GM23338 (cell line): Measurements from ENCODE around the gene ELAPOR1. TPM values are rescaled to one million over a fixed set of nuclear protein-coding genes. Genes with fewer than 3 reads are reported as not detected.

ENCODE experiments used
- ATAC-seq: fragments of 200-7000 bp; cut with Tn5 transposase; 3 replicates; pipeline ENCODE4 v1.9.1; 2020
- DNase-seq: peaks from one replicate; pipeline ENCODE4 v3.0.0-alpha.2; 2015; ENCODE audit warnings: low spot score
- H2AFZ ChIP-seq: fragments of 200-600 bp; sonication (generic); 2 replicates; pipeline ENCODE4 v1.8.0; 2016; ENCODE audit warnings: antibody characterized with exemption, mild to moderate bottlenecking, moderate library complexity
- H3F3A ChIP-seq: fragments of 200-600 bp; sonication (generic); replicated peaks from 2 replicates; pipeline ENCODE4 v1.8.0; 2017; ENCODE audit warnings: antibody characterized with exemption, mixed run types, low read depth
- H3K27ac ChIP-seq: fragments of 200-600 bp; sonication (generic); 2 replicates; pipeline ENCODE4 v1.6.1; 2016; ENCODE audit warnings: low read depth
- H3K27me3 ChIP-seq: fragments of 200-600 bp; sonication (generic); 2 replicates; pipeline ENCODE4 v1.8.0; 2016; ENCODE audit warnings: mild to moderate bottlenecking, mixed run types, moderate library complexity; ENCODE audit not compliant: insufficient read depth
- H3K36me3 ChIP-seq: fragments of 200-600 bp; sonication (generic); 2 replicates; pipeline ENCODE4 v1.8.0; 2016; ENCODE audit warnings: mild to moderate bottlenecking; ENCODE audit not compliant: insufficient read depth
- H3K4me1 ChIP-seq: fragments of 200-600 bp; sonication (generic); 2 replicates; pipeline ENCODE4 v1.8.0; 2016; ENCODE audit warnings: mild to moderate bottlenecking, moderate library complexity; ENCODE audit not compliant: insufficient read depth
- H3K4me2 ChIP-seq: fragments of 200-600 bp; sonication (generic); 2 replicates; pipeline ENCODE4 v1.7.1; 2017; ENCODE audit warnings: mixed run types
- H3K4me3 ChIP-seq: fragments of 200-600 bp; sonication (generic); 2 replicates; pipeline ENCODE4 v1.6.1; 2016; ENCODE audit warnings: mixed run types
- H3K79me2 ChIP-seq: fragments of 200-600 bp; sonication (generic); replicated peaks from 2 replicates; pipeline ENCODE4 v1.8.0; 2017; ENCODE audit warnings: mild to moderate bottlenecking; ENCODE audit not compliant: insufficient read depth
- H3K9me2 ChIP-seq: fragments of 200-600 bp; sonication (generic); 2 replicates; pipeline ENCODE4 v1.8.0; 2017; ENCODE audit not compliant: insufficient read depth
- H4K20me1 ChIP-seq: fragments of 200-600 bp; sonication (generic); replicated peaks from 2 replicates; pipeline ENCODE4 v1.8.0; 2017; ENCODE audit warnings: mild to moderate bottlenecking; ENCODE audit not compliant: insufficient read depth
- H3K27ac Mint-ChIP-seq: 2 replicates; pipeline ENCODE4 v1.8.0; 2020; ENCODE audit warnings: inconsistent platforms, mild to moderate bottlenecking, moderate library complexity, mixed read lengths
- H3K27me3 Mint-ChIP-seq: 3 replicates; pipeline ENCODE4 v1.8.0; 2022; ENCODE audit warnings: low read depth, mild to moderate bottlenecking, moderate library complexity, mixed read lengths, inconsistent platforms; ENCODE audit not compliant: insufficient read depth, poor library complexity
- H3K36me3 Mint-ChIP-seq: 3 replicates; pipeline ENCODE4 v1.8.0; 2021; ENCODE audit warnings: low read depth, mild to moderate bottlenecking, inconsistent platforms, moderate library complexity, mixed read lengths
- H3K4me1 Mint-ChIP-seq: 3 replicates; pipeline ENCODE4 v1.8.0; 2020; ENCODE audit warnings: mild to moderate bottlenecking, inconsistent platforms, mixed read lengths
- H3K4me3 Mint-ChIP-seq: 3 replicates; pipeline ENCODE4 v1.8.0; 2021; ENCODE audit warnings: moderate library complexity, mild to moderate bottlenecking, inconsistent platforms, mixed read lengths
- H3K9me3 Mint-ChIP-seq: 3 replicates; pipeline ENCODE4 v1.8.0; 2020; ENCODE audit warnings: moderate library complexity, mild to moderate bottlenecking, inconsistent platforms, mixed read lengths
- CREB1 ChIP-seq: fragments of 250-450 bp; sonication (Bioruptor Pico); IDR thresholded peaks from 2 replicates; pipeline ENCODE4 v1.5.0; 2020; ENCODE audit warnings: low read depth, mild to moderate bottlenecking, moderate library complexity
- CTCF ChIP-seq, 2 experiments: fragments of 200-600 bp in 1 of 2; sonication (generic) in 1 of 2; conservative IDR thresholded peaks; 2 replicates each; pipeline versions ENCODE4 v1.5.1 to v1.6.1; 2016 to 2017; ENCODE audit warnings: antibody characterized with exemption in 2 of 2, low read depth in 2 of 2, mild to moderate bottlenecking in 2 of 2, moderate library complexity in 1 of 2
- ETS1 ChIP-seq: IDR thresholded peaks from 2 replicates; pipeline ENCODE4 v1.6.1; 2016; ENCODE audit warnings: antibody characterized with exemption
- EZH2 ChIP-seq: fragments of 200-600 bp; sonication (generic); IDR thresholded peaks from one replicate; pipeline ENCODE4 v1.8.0; 2017; ENCODE audit warnings: antibody characterized with exemption, mild to moderate bottlenecking, low read depth; ENCODE audit not compliant: unreplicated experiment
- EZH2phosphoT487 ChIP-seq: fragments of 200-600 bp; sonication (generic); IDR thresholded peaks from one replicate; pipeline ENCODE4 v1.8.1; 2018; ENCODE audit warnings: antibody characterized with exemption; ENCODE audit not compliant: unreplicated experiment
- NANOG ChIP-seq: IDR thresholded peaks from 2 replicates; pipeline ENCODE4 v1.6.1; 2016; ENCODE audit warnings: antibody characterized with exemption, borderline replicate concordance
- POLR2AphosphoS5 ChIP-seq: IDR thresholded peaks from 2 replicates; pipeline ENCODE4 v1.6.1; 2016; ENCODE audit warnings: antibody characterized with exemption, low read depth
- STAT1 ChIP-seq: IDR thresholded peaks from one replicate; pipeline ENCODE4 v1.6.1; 2016; ENCODE audit warnings: antibody characterized with exemption; ENCODE audit not compliant: unreplicated experiment
- ZNF114 ChIP-seq: fragments of 250-450 bp; sonication (Bioruptor Pico); IDR thresholded peaks from 2 replicates; pipeline ENCODE4 v1.5.0; 2020; ENCODE audit warnings: mild to moderate bottlenecking, moderate library complexity
- ZNF331 ChIP-seq: fragments of 250-450 bp; sonication (Bioruptor Pico); IDR thresholded peaks from 2 replicates; pipeline ENCODE4 v1.5.0; 2020; ENCODE audit warnings: low read depth, mild to moderate bottlenecking, moderate library complexity
- polyA plus RNA-seq: library from polyadenylated mRNA; unstranded; fragments of >200 nt; fragmentation: Nextera tagmentation; extraction: Ambion mirVana; gene quantifications from 2 replicates; pipeline ENCODE4 v1.2.1, GENCODE V29; 2016
- total RNA-seq: library from RNA; depleted of rRNA; stranded (reverse); fragments of >200 nt; shearing (Covaris generic); gene quantifications from 2 replicates; pipeline ENCODE4 v1.2.3, GENCODE V29; 2014
- TF ChIP-seq, protein P1 (sequence below): IDR thresholded peaks from one replicate; pipeline ENCODE4 v1.6.1; 2018; ENCODE audit warnings: antibody characterized with exemption; ENCODE audit not compliant: unreplicated experiment

The ELAPOR1 gene
- total and polyA plus RNA-seq, 2 experiments from 2014 or later: 0.92 to 2.4 TPM

DNA sequence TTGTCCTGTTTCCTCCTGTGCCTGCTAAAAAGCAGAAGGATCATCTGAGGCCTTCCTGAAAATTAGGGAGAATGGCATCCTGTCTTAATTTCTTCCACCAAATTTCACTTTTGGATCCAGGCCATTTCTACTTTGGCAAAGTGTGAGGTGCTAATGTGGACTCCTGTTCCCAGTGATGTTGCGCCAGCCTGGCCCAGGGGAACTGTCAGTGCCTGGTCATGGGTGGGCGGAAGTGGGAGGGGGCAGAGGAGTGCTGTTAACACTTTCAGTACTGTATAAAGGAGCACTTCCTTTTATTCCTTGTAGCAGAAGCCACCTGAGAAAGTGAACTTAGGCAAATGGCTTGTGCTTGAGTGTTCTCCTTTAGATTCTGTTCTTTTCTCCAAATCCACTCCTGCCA, 19.9 kb downstream of the ELAPOR1 start:
- ATAC-seq (no peak), DNase-seq (no peak)
- H4K20me1 ChIP-seq: no peaks in the 10 kb centered on the region
- no peak overlapping the region for H3K27ac Mint-ChIP-seq
- H3F3A ChIP-seq: no peaks in the 10 kb centered on the region
- H3K9me2 ChIP-seq: no peaks in the 10 kb centered on the region
- no peaks in the 10 kb centered on the region for H3K27me3 ChIP-seq
- H3K4me2 ChIP-seq: no peak overlapping the region
- no peak overlapping the region for H3K4me3 Mint-ChIP-seq
- peaks cover 2% of the 10 kb centered on the region; the same call in 1 of the 3 replicates for H3K4me1 Mint-ChIP-seq
- no peaks in the 10 kb centered on the region for H3K36me3 Mint-ChIP-seq
- no peaks in the 10 kb centered on the region for H3K36me3 ChIP-seq
- peaks cover 1% of the 10 kb centered on the region for H3K27me3 Mint-ChIP-seq
- H2AFZ ChIP-seq: no peak overlapping the region
- H3K79me2 ChIP-seq: no peaks in the 10 kb centered on the region
- H3K4me3 ChIP-seq: no peak overlapping the region
- no peaks in the 10 kb centered on the region for H3K9me3 Mint-ChIP-seq
- no peaks in the 10 kb centered on the region for H3K4me1 ChIP-seq
- TF ChIP-seq EZH2: no peak
- TF ChIP-seq CREB1 (CRISPR knock-in tag): no peak
- TF ChIP-seq EZH2phosphoT487: no peak
- no peak for TF ChIP-seq ETS1
- no peak for TF ChIP-seq ZNF331 (CRISPR knock-in tag)
- TF ChIP-seq POLR2AphosphoS5: no peak
- no peak for TF ChIP-seq CTCF (conservative IDR thresholded peaks at IDR 0.05; ENCODE audit: low read depth in 2 of 2)
- TF ChIP-seq NANOG: no peak
- TF ChIP-seq, protein P1, sequence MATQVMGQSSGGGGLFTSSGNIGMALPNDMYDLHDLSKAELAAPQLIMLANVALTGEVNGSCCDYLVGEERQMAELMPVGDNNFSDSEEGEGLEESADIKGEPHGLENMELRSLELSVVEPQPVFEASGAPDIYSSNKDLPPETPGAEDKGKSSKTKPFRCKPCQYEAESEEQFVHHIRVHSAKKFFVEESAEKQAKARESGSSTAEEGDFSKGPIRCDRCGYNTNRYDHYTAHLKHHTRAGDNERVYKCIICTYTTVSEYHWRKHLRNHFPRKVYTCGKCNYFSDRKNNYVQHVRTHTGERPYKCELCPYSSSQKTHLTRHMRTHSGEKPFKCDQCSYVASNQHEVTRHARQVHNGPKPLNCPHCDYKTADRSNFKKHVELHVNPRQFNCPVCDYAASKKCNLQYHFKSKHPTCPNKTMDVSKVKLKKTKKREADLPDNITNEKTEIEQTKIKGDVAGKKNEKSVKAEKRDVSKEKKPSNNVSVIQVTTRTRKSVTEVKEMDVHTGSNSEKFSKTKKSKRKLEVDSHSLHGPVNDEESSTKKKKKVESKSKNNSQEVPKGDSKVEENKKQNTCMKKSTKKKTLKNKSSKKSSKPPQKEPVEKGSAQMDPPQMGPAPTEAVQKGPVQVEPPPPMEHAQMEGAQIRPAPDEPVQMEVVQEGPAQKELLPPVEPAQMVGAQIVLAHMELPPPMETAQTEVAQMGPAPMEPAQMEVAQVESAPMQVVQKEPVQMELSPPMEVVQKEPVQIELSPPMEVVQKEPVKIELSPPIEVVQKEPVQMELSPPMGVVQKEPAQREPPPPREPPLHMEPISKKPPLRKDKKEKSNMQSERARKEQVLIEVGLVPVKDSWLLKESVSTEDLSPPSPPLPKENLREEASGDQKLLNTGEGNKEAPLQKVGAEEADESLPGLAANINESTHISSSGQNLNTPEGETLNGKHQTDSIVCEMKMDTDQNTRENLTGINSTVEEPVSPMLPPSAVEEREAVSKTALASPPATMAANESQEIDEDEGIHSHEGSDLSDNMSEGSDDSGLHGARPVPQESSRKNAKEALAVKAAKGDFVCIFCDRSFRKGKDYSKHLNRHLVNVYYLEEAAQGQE: no peak
- TF ChIP-seq ZNF114: no peak
- TF ChIP-seq STAT1: no peak
- no peak overlapping the region for H3K27ac ChIP-seq
